GM10266 (cell line): Measurements from ENCODE around the gene RNF111.
A peak's percentile ranks its signal among the peaks of the same experiment; 100 is the strongest.
"Not testable (repeated sequence)": the region's sequence is repeated elsewhere in the genome, so short reads cannot be mapped to it uniquely, and the experiment has no call there.

Experiments used
- DNase-seq: peaks from one replicate; pipeline ENCODE4 v3.0.0; 2012; ENCODE audit errors: extremely low spot score
- TF ChIP-seq, protein P1 (sequence below): IDR thresholded peaks from 2 replicates; pipeline ENCODE4 v1.5.1; 2012; ENCODE audit warnings: mild to moderate bottlenecking, low read depth; ENCODE audit not compliant: control insufficient read depth, insufficient read depth; ENCODE audit errors: missing control alignments

RNF111 gene

DNA sequence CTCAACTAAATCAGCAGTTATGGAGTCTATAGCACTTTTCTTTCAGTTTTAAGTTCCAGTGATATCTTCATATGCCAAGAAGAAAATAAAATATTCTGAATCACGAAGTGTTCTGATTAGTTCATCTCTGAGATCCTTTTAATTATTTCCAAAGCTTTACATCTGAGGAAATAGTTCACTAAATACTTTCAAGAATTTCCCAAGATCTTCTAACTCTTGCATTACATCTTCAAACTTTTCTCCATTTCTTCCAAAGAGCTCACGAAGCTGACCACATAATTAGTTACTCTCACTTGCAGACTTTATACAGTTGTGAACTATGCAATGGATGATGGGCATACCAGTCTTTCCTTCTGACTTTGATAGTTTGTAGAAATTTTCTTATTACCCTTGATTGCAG lies 4.2 kb upstream of the RNF111 start:
- DNase-seq, result no peak
- TF ChIP-seq, protein P1, sequence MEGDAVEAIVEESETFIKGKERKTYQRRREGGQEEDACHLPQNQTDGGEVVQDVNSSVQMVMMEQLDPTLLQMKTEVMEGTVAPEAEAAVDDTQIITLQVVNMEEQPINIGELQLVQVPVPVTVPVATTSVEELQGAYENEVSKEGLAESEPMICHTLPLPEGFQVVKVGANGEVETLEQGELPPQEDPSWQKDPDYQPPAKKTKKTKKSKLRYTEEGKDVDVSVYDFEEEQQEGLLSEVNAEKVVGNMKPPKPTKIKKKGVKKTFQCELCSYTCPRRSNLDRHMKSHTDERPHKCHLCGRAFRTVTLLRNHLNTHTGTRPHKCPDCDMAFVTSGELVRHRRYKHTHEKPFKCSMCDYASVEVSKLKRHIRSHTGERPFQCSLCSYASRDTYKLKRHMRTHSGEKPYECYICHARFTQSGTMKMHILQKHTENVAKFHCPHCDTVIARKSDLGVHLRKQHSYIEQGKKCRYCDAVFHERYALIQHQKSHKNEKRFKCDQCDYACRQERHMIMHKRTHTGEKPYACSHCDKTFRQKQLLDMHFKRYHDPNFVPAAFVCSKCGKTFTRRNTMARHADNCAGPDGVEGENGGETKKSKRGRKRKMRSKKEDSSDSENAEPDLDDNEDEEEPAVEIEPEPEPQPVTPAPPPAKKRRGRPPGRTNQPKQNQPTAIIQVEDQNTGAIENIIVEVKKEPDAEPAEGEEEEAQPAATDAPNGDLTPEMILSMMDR, result no peak

DNA sequence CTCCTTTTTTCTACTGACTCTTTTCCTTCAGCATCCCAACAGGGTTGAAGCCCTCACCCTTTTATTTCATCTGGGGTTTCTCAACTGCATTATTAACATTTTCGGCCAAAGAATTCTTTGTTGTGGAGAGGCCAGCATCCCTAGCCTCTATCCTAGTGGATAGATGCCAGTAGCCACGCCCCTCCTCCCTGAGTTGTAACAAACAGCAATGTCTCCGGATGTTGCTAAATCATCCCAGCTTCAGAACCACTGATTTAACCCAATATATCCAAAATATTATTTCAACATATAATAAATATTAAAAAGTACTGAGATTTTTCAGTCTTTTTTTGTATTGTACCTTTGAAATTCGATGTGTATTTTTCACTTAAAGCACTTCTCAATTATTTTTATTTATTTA lies 2.0 kb upstream of the RNF111 start:
- TF ChIP-seq, protein P1, result no peak
- no peak for DNase-seq

DNA sequence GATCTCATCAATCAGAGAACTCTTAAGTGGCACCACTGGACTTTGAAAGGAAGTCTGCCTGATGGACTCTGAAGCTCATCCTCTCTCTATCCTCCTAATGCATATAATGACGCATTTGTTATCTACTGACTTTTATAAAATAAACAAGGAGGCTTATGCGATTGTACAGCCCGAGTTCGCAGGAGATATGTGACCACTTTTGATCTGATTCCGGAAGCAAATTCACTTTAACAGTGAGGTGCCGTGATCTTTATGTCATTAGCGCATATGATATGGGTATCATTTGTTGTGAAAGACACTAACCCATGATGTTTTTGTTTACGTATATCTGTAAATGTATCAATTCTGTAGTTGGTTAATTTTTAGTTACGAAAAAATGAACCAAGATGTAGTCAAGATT lies 427 bp upstream of the RNF111 start:
- TF ChIP-seq, protein P1, result no peak
- DNase-seq, result no peak

DNA sequence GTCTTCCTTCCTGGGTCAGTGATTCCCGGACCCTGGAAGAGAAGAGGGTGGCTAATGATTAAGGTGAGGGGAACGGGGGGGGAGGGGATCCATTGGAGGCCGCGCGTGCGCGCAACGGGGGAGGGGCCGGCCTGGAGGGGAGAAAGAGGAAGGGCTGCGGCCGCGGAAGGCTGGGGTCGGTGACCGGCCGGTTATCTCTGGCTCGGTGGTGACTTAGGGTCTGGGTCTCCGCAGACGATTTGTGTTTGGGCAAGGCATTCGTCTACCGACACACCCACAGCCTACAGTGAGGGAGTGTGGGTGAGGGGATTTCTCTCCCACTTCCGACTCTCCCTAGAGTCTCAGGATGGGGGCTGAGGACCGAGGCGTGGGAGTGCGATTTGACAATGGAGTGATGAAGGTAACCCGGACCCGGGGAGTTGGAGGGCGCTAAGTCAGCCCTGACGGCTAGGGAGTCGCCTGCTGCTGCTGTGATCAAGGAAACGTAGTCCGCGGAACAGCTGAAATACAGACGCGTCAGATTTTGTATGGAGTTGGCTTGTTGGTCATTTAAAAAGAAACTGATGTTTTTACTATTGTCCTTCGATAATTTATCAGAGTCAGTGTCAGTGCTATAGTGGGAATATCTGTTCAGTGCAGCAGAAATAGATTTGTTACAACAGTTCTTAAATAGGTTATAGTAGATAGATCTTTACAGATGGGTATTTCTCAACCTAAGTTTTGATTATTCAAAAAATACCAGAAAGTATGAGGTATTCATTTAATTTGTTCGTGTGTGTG lies 733 bp downstream of the RNF111 start:
- peak; percentile 62 for DNase-seq
- TF ChIP-seq, protein P1, result no peak

DNA sequence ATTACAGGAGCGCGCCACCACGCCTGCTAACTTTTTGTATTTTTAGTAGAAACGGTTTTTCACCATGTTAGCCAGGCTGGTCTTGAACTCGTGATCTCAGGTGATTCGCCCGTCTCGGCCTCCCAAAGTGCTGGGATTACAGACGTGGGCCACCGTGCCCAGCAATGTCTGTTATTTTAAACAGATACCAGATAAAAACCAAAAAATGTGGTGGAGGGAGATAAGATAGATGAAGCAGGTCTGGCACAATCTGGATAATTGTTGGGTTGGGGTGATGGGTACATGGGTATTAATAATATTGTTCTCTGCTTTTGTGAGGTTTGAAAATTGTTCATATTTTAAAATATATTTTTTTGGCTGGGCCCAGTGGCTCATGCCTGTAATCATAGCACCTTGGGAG lies 4.7 kb downstream of the RNF111 start:
- TF ChIP-seq, protein P1, result no peak

DNA sequence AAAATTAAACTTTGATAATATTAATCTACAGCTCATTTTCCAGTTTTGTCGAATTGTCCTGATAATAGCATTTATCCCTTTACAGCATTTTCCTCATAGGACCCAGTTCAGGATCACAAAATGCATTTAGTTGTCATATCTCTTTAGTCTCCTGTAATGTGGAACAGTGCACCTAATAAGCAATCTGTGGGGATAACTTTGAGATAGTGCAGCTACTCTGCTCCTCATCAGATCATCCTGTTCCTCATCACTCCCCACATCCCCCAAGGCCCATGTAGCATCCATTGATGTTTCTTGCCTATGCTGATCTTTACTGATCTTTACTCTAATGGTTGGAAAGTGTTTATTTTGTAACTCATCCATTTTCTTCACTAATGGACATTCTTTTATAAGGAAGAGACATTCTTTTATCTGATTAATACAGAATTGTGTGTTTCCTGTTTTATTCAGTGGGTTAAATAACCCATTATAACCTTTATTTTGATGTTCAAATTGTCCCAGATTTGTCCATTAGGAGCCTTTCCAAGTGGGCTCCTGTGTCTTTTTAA lies 7.5 kb downstream of the RNF111 start:
- DNase-seq, result no peak
- TF ChIP-seq, protein P1, result no peak

More for the DNA sequence above, 4.7 kb downstream of the RNF111 start:
- no peak for DNase-seq

DNA sequence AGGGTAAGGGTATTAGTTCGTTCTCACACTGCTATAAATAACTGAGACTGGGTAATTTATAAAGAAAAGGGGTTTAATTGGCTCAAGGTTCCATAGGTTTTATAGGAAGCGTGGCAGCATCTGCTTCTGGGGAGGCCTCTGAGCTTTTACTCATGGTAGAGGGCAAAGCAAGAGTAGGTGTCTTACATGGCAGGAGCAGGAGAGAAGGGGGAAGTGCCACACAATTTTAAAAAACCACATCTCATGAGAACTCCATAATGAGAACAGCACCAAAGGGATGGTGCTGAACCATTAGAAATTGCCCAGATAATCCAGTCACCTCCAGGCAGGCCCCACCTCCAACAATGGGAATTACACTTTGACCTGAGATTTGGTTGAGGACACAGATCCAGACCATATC lies 12.2 kb downstream of the RNF111 start:
- TF ChIP-seq, protein P1, result no peak
- no peak for DNase-seq

DNA sequence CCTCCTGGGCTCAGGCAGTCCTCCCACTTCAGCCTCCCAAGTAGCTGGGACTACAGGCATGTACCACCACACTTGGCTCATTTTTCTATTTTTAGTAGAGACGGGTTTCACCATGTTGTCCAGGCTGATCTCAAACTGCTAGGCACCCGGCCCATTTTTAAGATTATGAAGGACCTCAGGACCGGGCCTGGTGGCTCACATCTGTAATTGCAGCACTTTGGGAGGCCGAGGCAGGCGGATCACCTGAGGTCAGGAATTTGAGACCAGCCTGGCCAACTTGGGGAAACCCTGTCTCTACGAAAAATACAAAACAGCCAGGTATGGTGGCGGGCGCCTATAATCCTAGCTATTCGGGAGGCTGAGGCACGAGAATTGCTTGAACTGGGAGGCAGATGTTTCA lies 12.8 kb downstream of the RNF111 start:
- DNase-seq, result not testable (repeated sequence)
